Fibroblast of the aortic adventitia (primary cell): ENCODE measurements around the gene NPC2. TPM values are rescaled to one million over a fixed set of nuclear protein-coding genes. Genes with fewer than 3 reads are reported as not detected.

ENCODE experiments used
- DNase-seq: peaks from one replicate; pipeline ENCODE4 v3.0.0-alpha.2; 2010; ENCODE audit warnings: low read depth
- H3K4me3 ChIP-seq: 2 replicates; pipeline ENCODE4 v1.5.1; 2011; ENCODE audit warnings: low read depth, mild to moderate bottlenecking, control low read depth, low read length, moderate library complexity
- total RNA-seq: library from RNA; depleted of rRNA; stranded (reverse); fragments of >200 nt; gene quantifications from 2 replicates; pipeline ENCODE4 v1.2.3, GENCODE V29; 2012; ENCODE audit warnings: low replicate concordance
- TF ChIP-seq, protein P1 (sequence below): IDR thresholded peaks from 2 replicates; pipeline ENCODE4 v1.5.1; 2011; ENCODE audit warnings: mild to moderate bottlenecking, low read length, control low read depth, inconsistent platforms; ENCODE audit not compliant: insufficient read depth

NPC2 gene
- total RNA-seq, 1 donor, result 291 TPM

- no peak for DNase-seq
- TF ChIP-seq, protein P1, sequence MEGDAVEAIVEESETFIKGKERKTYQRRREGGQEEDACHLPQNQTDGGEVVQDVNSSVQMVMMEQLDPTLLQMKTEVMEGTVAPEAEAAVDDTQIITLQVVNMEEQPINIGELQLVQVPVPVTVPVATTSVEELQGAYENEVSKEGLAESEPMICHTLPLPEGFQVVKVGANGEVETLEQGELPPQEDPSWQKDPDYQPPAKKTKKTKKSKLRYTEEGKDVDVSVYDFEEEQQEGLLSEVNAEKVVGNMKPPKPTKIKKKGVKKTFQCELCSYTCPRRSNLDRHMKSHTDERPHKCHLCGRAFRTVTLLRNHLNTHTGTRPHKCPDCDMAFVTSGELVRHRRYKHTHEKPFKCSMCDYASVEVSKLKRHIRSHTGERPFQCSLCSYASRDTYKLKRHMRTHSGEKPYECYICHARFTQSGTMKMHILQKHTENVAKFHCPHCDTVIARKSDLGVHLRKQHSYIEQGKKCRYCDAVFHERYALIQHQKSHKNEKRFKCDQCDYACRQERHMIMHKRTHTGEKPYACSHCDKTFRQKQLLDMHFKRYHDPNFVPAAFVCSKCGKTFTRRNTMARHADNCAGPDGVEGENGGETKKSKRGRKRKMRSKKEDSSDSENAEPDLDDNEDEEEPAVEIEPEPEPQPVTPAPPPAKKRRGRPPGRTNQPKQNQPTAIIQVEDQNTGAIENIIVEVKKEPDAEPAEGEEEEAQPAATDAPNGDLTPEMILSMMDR, result no peak
- H3K4me3 ChIP-seq, result no peak overlapping the region
Observed at GRCh38 chr14:74526854-74527585, 33.9 kb upstream of the NPC2 start.

GRCh38 chr14:74525361-74525851 is 32.3 kb upstream of the NPC2 start:
- no peak overlapping the region for H3K4me3 ChIP-seq
- no peak for DNase-seq
- TF ChIP-seq, protein P1, result no peak

DNA sequence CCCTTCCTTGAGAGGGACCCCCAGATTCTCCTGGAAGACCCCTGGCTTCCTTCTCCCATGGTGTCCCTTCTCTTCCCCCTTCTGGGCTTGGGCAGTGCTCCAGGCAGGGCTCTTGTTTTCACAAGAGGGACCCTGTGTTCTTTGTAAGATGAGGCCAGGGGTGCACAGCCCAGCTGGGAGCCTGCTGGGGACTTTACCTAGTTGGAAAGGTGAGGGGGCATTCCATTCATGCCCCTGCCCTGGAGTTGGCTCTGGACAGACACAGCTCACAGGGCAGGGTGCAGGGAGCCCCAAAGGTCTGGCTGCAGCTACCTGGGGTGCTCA is 31.7 kb upstream of the NPC2 start:
- DNase-seq, result no peak
- TF ChIP-seq, protein P1, result no peak
- H3K4me3 ChIP-seq, result no peak overlapping the region

GRCh38 chr14:74524076-74524811 is 31.1 kb upstream of the NPC2 start:
- DNase-seq, result peak; percentile 46

DNA sequence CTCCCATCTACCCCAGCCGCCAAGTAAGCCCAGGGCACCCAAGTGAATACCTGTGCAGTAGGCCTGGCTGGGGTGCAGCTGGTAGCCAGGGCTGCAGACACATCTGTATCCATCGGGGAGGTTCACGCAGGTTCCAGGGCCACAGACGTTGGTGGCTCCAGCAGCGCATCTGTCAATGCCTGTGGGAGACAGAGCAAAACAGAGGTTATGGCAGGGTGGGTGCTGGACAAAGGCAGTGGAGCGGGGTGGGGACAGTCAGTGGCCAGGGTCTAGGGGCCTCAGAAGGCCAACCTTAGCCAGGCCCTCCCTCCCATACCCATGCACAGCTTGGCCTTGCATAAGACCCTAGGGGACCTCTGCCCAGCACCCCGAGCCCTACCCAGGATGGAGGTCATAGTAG is 29.6 kb upstream of the NPC2 start:
- no peak for DNase-seq
- TF ChIP-seq, protein P1, result no peak
- H3K4me3 ChIP-seq, result no peak overlapping the region

More at GRCh38 chr14:74524076-74524811, 31.1 kb upstream of the NPC2 start:
- H3K4me3 ChIP-seq, result no peak overlapping the region
- TF ChIP-seq, protein P1, result no peak

DNA sequence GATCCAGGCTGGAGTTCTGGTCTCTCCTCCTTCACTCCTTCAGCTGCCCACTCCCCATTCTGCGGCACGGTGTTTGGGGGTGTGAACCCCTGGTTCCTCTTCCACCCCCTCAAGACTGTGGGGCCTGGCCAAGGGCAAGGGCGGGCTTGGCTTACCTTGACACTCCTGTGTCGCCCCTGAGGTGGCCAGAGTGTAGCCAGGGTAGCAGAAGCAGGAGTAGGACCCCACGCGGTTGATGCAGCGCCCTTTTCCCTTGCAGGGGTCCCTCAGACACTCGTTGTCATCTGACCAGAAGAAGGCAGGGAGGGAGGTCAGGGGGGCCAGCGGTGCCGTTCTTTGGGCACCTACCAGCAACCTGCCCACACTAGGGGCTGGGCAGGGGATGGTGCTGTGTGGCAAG is 28.7 kb upstream of the NPC2 start:
- no peak for DNase-seq
- H3K4me3 ChIP-seq, result no peak overlapping the region
- TF ChIP-seq, protein P1, result no peak
